ENCODE results near the gene TEAD1. TPM values are rescaled to one million over a fixed set of nuclear protein-coding genes. Genes with fewer than 3 reads are reported as not detected.

TEAD1 gene
- total and polyA plus RNA-seq, 4 donors: 9.1 to 38.4 (median 10.7) TPM

DNA sequence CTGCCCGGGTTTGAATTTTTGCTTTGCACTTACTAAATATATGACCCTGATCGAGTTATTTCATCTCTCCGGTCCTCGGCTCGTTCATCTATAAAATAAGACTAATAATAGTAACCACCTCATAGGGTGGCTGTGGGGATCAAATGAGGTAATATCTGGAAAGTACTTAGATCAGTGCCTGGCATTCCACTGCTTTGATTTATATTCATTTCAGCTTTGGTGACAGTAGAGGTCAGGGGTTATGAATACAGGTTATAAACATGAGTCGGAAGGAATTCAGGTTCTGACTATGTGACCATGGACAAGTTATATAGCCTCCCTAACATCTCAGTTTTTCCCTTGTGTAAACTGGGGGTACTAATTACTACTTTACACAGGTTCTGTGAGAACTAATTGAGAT lies 2.9 kb upstream of the TEAD1 start:
- 93% methylated on average over 6 of the region's 6 CpGs for WGBS
- H3K27me3 ChIP-seq (ENCODE audit: control insufficient read depth in 4 of 4, insufficient read depth in 4 of 4, low read length in 3 of 4): no peaks in the 10 kb centered on the region
- H3K4me1 ChIP-seq (ENCODE audit: control insufficient read depth in 4 of 4, insufficient read depth in 4 of 4, low read length in 3 of 4): peaks cover 0 to 8% (median 3%) of the 10 kb centered on the region in 4 donors
- H3K9me3 ChIP-seq (ENCODE audit: control insufficient read depth in 4 of 4, low read length in 3 of 4): peaks cover 0 to 4% (median 0%) of the 10 kb centered on the region in 4 donors
- H3K27ac ChIP-seq (ENCODE audit: low read depth in 1 of 2, low read length in 2 of 2): no peak overlapping the region
- no peak overlapping the region for H3K4me3 ChIP-seq (ENCODE audit: low read depth in 1 of 3, low read length in 3 of 3)
- DNase-seq (ENCODE audit: low spot score): no peak
- no peak overlapping the region for H3K9ac ChIP-seq (ENCODE audit: low read depth in 1 of 2, low read length in 2 of 2)
- no peaks in the 10 kb centered on the region for H3K36me3 ChIP-seq (ENCODE audit: control insufficient read depth in 4 of 4, insufficient read depth in 3 of 4, low read depth in 1 of 4, low read length in 3 of 4)
- TF ChIP-seq HNF4A (conservative IDR thresholded peaks at IDR 0.05) (no peak), RXRA (IDR thresholded peaks at IDR 0.05) (no peak), GABPA (IDR thresholded peaks at IDR 0.05 in 1 of 2, conservative IDR thresholded peaks at IDR 0.05 in 1 of 2) (no peak), FOXA1 (IDR thresholded peaks at IDR 0.05) (no peak)
- TF ChIP-seq, protein P1, sequence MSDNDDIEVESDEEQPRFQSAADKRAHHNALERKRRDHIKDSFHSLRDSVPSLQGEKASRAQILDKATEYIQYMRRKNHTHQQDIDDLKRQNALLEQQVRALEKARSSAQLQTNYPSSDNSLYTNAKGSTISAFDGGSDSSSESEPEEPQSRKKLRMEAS (IDR thresholded peaks at IDR 0.05): no peak

DNA sequence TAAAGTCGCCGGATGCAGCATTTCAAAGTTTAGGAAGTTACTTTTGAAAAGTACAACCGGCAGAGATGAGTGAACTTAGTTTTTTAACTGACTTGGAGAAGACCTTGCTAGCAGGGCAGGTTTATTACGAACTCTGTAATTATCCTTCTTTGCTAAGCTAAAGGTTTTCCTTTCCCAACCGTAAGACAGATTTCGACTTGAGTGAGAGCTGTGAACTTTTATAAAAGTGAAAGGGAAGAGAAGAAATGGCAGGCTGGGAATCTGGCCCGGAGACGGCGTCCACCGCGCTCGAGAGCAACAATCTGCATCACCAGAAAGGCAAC lies 659 bp upstream of the TEAD1 start:
- TF ChIP-seq RAD21 (IDR thresholded peaks at IDR 0.05) (no peak), SP1 (IDR thresholded peaks at IDR 0.05) (no peak), HNF4G (IDR thresholded peaks at IDR 0.05) (no peak), EGR1 (IDR thresholded peaks at IDR 0.05; ENCODE audit: low read depth in 2 of 2) (no peak), JUND (IDR thresholded peaks at IDR 0.05) (no peak), GABPA (IDR thresholded peaks at IDR 0.05 in 1 of 2, conservative IDR thresholded peaks at IDR 0.05 in 1 of 2) (no peak), YY1 (IDR thresholded peaks at IDR 0.05) (no peak), NR2F2 (IDR thresholded peaks at IDR 0.05) (no peak), RXRA (IDR thresholded peaks at IDR 0.05) (no peak), TAF1 (conservative IDR thresholded peaks at IDR 0.05) (no peak), HNF4A (conservative IDR thresholded peaks at IDR 0.05) (no peak), FOXA1 (IDR thresholded peaks at IDR 0.05) (no peak), FOXA2 (IDR thresholded peaks at IDR 0.05) (no peak)
- TF ChIP-seq, protein P2, sequence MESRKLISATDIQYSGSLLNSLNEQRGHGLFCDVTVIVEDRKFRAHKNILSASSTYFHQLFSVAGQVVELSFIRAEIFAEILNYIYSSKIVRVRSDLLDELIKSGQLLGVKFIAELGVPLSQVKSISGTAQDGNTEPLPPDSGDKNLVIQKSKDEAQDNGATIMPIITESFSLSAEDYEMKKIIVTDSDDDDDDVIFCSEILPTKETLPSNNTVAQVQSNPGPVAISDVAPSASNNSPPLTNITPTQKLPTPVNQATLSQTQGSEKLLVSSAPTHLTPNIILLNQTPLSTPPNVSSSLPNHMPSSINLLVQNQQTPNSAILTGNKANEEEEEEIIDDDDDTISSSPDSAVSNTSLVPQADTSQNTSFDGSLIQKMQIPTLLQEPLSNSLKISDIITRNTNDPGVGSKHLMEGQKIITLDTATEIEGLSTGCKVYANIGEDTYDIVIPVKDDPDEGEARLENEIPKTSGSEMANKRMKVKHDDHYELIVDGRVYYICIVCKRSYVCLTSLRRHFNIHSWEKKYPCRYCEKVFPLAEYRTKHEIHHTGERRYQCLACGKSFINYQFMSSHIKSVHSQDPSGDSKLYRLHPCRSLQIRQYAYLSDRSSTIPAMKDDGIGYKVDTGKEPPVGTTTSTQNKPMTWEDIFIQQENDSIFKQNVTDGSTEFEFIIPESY (IDR thresholded peaks at IDR 0.05): no peak
- TF ChIP-seq, protein P3, sequence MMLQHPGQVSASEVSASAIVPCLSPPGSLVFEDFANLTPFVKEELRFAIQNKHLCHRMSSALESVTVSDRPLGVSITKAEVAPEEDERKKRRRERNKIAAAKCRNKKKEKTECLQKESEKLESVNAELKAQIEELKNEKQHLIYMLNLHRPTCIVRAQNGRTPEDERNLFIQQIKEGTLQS (IDR thresholded peaks at IDR 0.05): no peak
- TF ChIP-seq, protein P1 (IDR thresholded peaks at IDR 0.05): no peak
- TF ChIP-seq, protein P4, sequence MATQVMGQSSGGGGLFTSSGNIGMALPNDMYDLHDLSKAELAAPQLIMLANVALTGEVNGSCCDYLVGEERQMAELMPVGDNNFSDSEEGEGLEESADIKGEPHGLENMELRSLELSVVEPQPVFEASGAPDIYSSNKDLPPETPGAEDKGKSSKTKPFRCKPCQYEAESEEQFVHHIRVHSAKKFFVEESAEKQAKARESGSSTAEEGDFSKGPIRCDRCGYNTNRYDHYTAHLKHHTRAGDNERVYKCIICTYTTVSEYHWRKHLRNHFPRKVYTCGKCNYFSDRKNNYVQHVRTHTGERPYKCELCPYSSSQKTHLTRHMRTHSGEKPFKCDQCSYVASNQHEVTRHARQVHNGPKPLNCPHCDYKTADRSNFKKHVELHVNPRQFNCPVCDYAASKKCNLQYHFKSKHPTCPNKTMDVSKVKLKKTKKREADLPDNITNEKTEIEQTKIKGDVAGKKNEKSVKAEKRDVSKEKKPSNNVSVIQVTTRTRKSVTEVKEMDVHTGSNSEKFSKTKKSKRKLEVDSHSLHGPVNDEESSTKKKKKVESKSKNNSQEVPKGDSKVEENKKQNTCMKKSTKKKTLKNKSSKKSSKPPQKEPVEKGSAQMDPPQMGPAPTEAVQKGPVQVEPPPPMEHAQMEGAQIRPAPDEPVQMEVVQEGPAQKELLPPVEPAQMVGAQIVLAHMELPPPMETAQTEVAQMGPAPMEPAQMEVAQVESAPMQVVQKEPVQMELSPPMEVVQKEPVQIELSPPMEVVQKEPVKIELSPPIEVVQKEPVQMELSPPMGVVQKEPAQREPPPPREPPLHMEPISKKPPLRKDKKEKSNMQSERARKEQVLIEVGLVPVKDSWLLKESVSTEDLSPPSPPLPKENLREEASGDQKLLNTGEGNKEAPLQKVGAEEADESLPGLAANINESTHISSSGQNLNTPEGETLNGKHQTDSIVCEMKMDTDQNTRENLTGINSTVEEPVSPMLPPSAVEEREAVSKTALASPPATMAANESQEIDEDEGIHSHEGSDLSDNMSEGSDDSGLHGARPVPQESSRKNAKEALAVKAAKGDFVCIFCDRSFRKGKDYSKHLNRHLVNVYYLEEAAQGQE (IDR thresholded peaks at IDR 0.05): no peak
- H3K36me3 ChIP-seq (ENCODE audit: control insufficient read depth in 4 of 4, insufficient read depth in 3 of 4, low read depth in 1 of 4, low read length in 3 of 4): no peaks in the 10 kb centered on the region
- peak overlapping the region; percentile 85 to 98 (median 96) for H3K4me3 ChIP-seq (ENCODE audit: low read depth in 1 of 3, low read length in 3 of 3)
- peak overlapping the region; percentile 87 to 97 for H3K27ac ChIP-seq (ENCODE audit: low read depth in 1 of 2, low read length in 2 of 2)
- no peak for DNase-seq (ENCODE audit: low spot score)
- WGBS: 2% methylated on average over 12 of the region's 12 CpGs
- peaks cover 2 to 24% (median 11%) of the 10 kb centered on the region in 4 donors for H3K4me1 ChIP-seq (ENCODE audit: control insufficient read depth in 4 of 4, insufficient read depth in 4 of 4, low read length in 3 of 4)
- peak overlapping the region; percentile 77 to 97 for H3K9ac ChIP-seq (ENCODE audit: low read depth in 1 of 2, low read length in 2 of 2)
- no peaks in the 10 kb centered on the region for H3K27me3 ChIP-seq (ENCODE audit: control insufficient read depth in 4 of 4, insufficient read depth in 4 of 4, low read length in 3 of 4)
- H3K9me3 ChIP-seq (ENCODE audit: control insufficient read depth in 4 of 4, low read length in 3 of 4): no peaks in the 10 kb centered on the region

All from liver (tissue), 9 donors.